Peyer's patch (tissue), 4 donors: ENCODE results near the gene SEMA6B.

Source experiments
- POLR2A ChIP-seq, 2 donors: fragments of 450-650 bp; IDR thresholded peaks; one replicate each; pipeline ENCODE4 v1.5.1; 2017; ENCODE audit warnings: antibody characterized with exemption in 2 of 2, mild to moderate bottlenecking in 2 of 2, moderate library complexity in 2 of 2
- TF ChIP-seq, protein P1 (sequence below), 6 experiments: fragments of 450-650 bp in 4 of 6; fragments of 200-600 bp in 2 of 6; sonication (generic) in 1 of 6; IDR thresholded peaks; one replicate each; pipeline ENCODE4 v1.5.1; 2017 to 2019; ENCODE audit warnings: antibody characterized with exemption in 6 of 6, mild to moderate bottlenecking in 3 of 6, moderate library complexity in 1 of 6

DNA sequence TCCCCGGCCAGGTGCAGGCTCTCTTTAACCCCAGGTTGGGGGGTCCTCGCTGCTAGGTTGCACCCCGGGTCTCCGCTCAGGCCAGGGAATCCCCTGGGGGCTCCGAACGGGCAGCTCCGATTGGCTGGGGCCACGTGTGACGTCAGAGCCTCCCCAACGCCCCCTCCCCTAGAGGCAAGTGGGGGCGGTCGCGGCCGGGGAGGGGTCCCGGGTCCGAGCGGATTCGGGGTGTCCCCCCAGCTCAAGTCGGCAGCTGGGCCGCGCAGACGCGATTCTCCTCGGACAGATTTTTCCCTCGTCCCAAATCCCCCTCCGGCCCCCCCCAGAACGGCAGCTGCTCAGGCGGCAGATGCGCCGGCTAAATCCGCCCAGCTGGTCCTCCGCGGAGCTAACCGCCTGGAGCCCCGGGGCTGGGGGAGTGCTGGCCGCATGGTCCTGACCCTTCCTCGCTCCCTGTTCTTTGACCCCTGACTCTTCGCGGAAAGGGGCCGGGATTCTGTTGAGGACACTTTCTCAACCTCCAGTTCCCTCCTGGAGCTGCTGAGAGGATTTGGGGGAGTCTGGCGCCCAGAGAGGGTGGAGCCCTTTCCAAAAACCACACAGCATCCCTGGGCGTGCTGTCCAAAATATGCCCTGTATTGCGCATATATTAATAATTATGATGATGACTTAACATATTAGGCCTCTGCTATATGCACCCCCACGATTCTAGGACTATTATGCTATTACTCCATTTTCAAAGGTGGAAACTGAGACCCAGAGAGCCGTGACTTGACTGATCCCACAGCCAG is 25.4 kb upstream of the SEMA6B start:
- no peak for TF ChIP-seq POLR2A (IDR thresholded peaks at IDR 0.05)
- TF ChIP-seq, protein P1, sequence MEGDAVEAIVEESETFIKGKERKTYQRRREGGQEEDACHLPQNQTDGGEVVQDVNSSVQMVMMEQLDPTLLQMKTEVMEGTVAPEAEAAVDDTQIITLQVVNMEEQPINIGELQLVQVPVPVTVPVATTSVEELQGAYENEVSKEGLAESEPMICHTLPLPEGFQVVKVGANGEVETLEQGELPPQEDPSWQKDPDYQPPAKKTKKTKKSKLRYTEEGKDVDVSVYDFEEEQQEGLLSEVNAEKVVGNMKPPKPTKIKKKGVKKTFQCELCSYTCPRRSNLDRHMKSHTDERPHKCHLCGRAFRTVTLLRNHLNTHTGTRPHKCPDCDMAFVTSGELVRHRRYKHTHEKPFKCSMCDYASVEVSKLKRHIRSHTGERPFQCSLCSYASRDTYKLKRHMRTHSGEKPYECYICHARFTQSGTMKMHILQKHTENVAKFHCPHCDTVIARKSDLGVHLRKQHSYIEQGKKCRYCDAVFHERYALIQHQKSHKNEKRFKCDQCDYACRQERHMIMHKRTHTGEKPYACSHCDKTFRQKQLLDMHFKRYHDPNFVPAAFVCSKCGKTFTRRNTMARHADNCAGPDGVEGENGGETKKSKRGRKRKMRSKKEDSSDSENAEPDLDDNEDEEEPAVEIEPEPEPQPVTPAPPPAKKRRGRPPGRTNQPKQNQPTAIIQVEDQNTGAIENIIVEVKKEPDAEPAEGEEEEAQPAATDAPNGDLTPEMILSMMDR (IDR thresholded peaks at IDR 0.05): no peak
